GM19397 (cell line): ENCODE measurements around the gene ARRDC2.
"Not testable (repeated sequence)": the region's sequence is repeated elsewhere in the genome, so short reads cannot be mapped to it uniquely, and the experiment has no call there.

Experiments used
- ATAC-seq: cut with Tn5 transposase; IDR thresholded peaks from one replicate; pipeline ENCODE4 v1.9.1; 2021; ENCODE audit warnings: mild to moderate bottlenecking, moderate library complexity; ENCODE audit not compliant: unreplicated experiment

The ARRDC2 gene

GRCh38 chr19:17989425-17990094 lies 18.4 kb upstream of the ARRDC2 start:
- ATAC-seq, result no peak

GRCh38 chr19:17993076-17993813 lies 14.7 kb upstream of the ARRDC2 start:
- no peak for ATAC-seq

GRCh38 chr19:17996826-17997316 lies 11.1 kb upstream of the ARRDC2 start:
- no peak for ATAC-seq

DNA sequence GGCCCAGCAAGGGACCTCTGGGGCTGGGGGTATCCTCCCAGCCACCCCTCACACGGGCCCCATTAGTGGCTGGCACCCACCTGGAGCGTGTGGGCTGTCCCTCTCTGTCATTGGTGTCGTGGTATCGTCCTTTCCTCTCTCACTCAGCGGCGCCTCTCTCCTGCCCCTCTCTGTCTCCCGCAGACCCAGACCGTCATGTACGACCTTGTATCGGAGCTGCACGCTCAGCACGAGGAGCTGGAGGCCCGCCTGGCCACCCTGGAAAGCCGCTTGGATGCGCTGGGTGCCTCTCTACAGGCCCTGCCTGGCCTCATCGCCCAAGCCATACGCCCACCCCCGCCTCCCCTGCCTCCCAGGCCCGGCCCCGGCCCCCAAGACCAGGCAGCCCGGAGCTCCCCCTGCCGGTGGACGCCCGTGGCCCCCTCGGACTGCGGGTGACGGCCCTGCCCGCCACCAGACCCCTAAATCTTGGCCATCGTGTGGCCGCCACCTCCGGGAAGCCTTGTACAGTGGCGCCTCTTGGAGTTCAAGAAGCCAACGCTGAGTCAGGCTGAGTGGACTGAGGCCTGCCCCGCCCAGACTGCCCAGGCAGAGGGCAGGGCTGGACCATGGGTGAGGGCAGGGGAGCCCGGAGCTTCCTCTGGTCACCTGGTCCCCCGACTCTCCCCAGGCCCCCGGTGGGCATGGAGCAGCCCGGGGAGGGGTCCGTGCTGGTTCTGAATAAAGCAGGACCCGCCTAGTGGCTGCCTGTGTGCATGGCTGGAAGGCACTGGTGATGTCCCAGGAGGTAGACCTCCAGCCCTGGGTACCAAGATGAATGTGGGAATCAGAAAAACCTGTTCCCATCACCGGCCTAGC lies 9.8 kb upstream of the ARRDC2 start:
- no peak for ATAC-seq

- ATAC-seq, result no peak
These were observed 9.2 kb upstream of the ARRDC2 start for GRCh38 chr19:17998827-17999150.

GRCh38 chr19:17999684-18000479 lies 8.1 kb upstream of the ARRDC2 start:
- no peak for ATAC-seq

GRCh38 chr19:18000480-18000914 lies 7.5 kb upstream of the ARRDC2 start:
- no peak for ATAC-seq

- ATAC-seq, result peak; percentile 64
These were observed 6.8 kb upstream of the ARRDC2 start for GRCh38 chr19:18000915-18001776.

- ATAC-seq, result no peak
These were observed 6.1 kb upstream of the ARRDC2 start for GRCh38 chr19:18001777-18002345.

DNA sequence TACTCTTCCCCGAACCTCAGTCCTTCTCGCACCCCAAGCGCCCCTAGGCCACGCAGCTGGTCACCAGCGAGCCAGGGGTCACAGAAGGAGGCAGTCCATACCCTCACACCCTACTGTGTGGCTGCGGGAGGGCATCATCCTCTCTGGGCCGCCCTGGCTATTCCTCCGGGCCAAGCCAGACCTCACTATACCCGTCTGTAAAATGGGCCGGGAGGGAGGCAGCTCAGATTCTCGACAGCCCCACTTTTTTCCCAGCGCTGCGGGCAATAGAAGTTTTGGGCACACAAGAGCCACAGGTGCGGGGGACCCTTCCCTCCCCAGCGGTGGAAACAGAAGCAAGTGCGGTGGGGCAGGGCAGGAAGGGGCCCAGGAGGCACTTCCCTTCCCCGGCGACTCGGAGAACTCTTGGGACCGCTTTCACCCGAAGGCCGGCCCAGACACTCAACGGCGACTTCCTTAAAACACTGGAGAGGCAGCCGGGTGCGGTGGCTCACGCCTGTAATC lies 5.6 kb upstream of the ARRDC2 start:
- no peak for ATAC-seq

GRCh38 chr19:18005750-18006149 lies 2.2 kb upstream of the ARRDC2 start:
- not testable (repeated sequence) for ATAC-seq

GRCh38 chr19:18007044-18007916 lies 690 bp upstream of the ARRDC2 start:
- peak; percentile 57 for ATAC-seq

DNA sequence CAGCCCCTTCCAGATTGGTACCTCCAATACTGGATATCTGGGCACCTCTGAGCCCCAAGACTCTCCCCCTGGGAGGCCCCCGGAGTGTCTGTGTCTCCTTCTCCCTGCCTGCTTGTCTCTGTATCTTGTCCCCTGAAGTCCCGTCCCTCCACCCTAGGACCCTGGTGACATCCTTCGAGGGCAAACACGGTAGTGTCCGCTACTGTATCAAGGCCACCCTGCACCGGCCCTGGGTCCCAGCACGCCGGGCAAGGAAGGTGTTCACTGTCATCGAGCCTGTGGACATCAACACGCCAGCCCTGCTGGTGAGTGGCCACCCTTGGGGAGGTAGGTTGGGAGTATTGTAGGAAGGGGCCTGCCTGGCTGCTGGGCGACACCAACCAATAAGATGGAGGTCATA lies 844 bp downstream of the ARRDC2 start:
- no peak for ATAC-seq

DNA sequence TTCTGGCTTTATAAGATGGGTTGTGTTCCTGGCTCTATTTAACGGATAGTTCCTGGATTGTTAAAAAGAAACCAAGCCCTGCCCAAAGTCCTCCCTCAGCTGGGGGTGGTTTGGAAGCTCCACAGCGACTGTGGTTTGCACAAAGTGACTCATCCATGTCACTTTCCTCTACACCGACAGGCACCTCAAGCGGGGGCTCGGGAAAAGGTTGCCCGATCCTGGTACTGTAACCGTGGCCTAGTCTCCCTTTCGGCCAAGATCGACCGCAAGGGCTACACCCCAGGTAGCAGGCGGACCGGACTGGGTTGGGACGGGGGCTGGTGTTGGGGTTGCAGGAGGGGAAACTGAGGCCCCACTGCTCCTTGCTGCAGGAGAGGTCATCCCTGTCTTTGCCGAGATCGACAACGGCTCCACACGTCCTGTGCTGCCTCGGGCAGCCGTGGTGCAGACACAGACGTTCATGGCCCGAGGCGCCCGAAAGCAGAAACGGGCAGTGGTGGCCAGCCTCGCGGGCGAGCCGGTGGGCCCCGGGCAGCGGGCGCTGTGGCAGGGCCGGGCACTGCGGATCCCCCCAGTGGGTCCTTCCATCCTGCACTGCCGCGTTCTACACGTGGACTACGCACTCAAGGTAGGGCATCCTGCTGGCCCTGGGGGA lies 1.6 kb downstream of the ARRDC2 start:
- ATAC-seq, result no peak

DNA sequence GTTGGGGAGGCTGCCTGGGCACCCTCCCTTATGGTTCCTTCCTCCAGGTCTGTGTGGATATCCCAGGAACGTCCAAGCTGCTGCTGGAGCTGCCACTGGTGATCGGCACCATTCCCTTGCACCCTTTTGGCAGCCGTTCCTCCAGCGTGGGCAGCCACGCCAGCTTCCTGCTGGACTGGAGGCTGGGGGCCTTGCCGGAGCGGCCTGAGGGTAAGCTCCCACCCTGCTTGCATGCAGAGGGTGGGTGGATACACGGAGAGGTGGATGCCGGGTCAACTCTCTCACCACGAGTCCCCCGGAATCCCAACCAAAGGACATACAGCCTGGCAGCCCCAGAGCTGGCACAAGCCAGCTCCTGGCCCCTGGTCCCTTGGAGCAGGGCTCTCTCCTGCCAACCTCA lies 2.2 kb downstream of the ARRDC2 start:
- ATAC-seq, result no peak

DNA sequence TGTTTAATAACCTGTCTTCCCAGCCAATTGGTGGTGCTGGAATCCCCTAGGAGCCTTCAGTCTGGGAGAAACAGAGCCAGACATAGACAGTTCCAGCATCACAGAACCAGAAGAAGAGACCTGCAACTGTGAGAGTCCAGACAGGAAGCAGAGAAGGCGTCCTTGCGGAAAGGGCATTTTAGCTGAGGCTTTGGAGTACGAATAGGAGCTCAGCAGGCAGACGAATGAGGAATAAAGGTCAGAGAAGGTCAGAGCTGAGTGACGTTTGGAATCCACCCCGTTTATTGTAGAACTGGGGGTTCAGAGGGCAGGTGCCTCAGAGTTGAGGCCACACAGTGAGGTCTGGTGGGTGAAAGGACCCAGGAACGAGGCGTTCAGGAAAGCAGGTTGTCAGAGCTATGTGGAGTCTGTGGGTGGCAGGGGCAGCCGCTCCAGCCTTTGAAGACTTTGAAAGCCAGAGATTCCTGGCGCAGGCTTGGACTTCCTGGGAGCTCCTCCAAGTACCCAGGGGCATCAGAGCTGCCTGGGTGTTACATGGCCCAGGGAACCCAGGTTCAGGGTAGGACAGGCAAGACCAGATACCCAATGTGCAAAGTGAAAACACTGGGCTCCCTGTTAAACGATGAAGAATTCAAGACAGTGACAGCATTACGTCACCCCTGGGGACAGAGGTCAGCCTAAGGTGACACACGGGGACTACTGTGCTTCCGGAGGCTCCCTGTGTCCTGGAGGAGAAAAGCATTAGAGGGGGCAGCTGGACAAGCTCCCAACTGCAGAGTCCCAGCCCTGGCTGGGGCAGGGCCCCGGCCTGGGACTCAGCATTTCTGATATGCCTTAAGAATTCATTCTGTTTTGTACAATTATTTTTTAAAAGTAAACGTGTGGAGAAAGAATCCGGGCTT lies 5.5 kb downstream of the ARRDC2 start:
- no peak for ATAC-seq

GRCh38 chr19:18014197-18014596 lies 6.2 kb downstream of the ARRDC2 start:
- no peak for ATAC-seq
